ENCODE measurements around the gene GTF2H3. TPM values are rescaled to one million over a fixed set of nuclear protein-coding genes. Genes with fewer than 3 reads are reported as not detected.
A peak's percentile ranks its signal among the peaks of the same experiment; 100 is the strongest.

The GTF2H3 gene
- 10 to 100 TPM; 20.6 to 24.4 (median 22.6) TPM for total RNA-seq
- long read RNA-seq, donor 1, partial matches to known transcripts = 0 of 2 reads
- long read RNA-seq, donor 1, other reads (novel, unspliced or antisense) = 1 of 2 reads
- long read RNA-seq, donor 2, partial matches to known transcripts = 1 of 3 reads
- long read RNA-seq, donor 2, other reads (novel, unspliced or antisense) = 2 of 3 reads

GRCh38 chr12:123633379-123634141 is at the start of gene GTF2H3, which contains the start of gene EIF2B1:
Gene GTF2H3, plus strand, starts transcription at chr12:123633829. Its CDS starts 31 bp downstream, at chr12:123633860.
Gene EIF2B1, minus strand, starts transcription at chr12:123633686. Its CDS starts 129 bp downstream, at chr12:123633557.
- TF ChIP-seq CTCF (IDR thresholded peaks at IDR 0.05) = no peak
- Histone ChIP-seq H3K4me3 (peak within 1 kb of the TSS; percentile 73), H3K36me3 (ENCODE audit: low read depth) (no peaks in the 10 kb centered on the region), H3K9me3 (no peaks in the 10 kb centered on the region), H3K4me1 (ENCODE audit: low read depth) (peaks cover 11% of the 10 kb centered on the region)
- intact Hi-C loops (cut with DNase I, micrococcal nuclease) = no loop called here
- ATAC-seq (peak; percentile 100), DNase-seq (peak; percentile 97 to 98 (median 98))

DNA sequence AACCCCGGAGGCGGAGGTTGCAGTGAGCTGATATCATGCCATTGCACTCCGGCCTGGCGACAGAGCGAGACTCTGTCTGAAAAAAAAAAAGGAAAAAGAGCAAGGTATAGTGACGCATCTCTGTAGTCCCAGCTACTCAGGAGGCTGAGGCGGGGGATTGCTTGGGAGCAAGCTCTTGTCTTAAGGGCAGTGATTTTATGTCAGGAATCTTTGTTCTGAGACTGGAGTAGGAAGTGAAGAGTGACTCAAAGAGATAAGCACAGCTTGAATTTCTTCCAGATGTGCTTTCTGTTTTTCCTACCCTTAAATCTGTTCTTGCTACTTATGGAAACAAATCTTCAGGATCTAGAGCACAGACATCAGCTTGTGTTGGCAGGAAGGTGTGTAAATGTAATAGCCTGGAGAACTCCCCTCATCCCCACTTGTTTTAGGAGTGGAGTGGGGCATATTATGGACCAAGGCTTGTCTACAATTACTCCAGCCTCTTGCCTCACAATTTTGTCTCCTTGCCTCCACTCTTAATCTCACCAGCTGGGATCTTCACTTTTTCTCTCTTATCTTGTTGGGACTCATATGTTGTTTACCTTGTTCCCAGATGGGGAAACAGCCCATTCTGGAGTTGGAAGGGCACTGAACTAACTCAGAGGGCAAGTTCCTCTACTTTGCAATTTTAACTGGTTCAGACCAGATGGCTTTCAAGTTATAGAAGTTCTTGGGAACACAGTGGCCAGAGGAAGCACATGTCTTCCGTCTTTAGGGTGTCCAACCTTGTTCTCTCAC is 41.7 kb upstream of the GTF2H3 start:
- no peaks in the 10 kb centered on the region for H3K36me3 ChIP-seq (ENCODE audit: low read depth)
- ATAC-seq (no peak), DNase-seq (no peak)
- H3K4me3 ChIP-seq = no peak overlapping the region
- no peaks in the 10 kb centered on the region for H3K9me3 ChIP-seq
- no peak for TF ChIP-seq CTCF (IDR thresholded peaks at IDR 0.05)
- intact Hi-C loops (cut with DNase I, micrococcal nuclease) = no loop called here
- H3K4me1 ChIP-seq (ENCODE audit: low read depth) = no peaks in the 10 kb centered on the region

GRCh38 chr12:123595729-123596128 is 37.9 kb upstream of the GTF2H3 start:
- no peak for TF ChIP-seq CTCF (IDR thresholded peaks at IDR 0.05)
- ATAC-seq = no peak
- intact Hi-C loops (cut with DNase I, micrococcal nuclease) = no loop called here
- Histone ChIP-seq H3K4me3 (no peak overlapping the region), H3K9me3 (no peaks in the 10 kb centered on the region), H3K4me1 (ENCODE audit: low read depth) (peaks cover under 1% of the 10 kb centered on the region), H3K36me3 (ENCODE audit: low read depth) (peaks cover 3% of the 10 kb centered on the region)
- no peak for DNase-seq

DNA sequence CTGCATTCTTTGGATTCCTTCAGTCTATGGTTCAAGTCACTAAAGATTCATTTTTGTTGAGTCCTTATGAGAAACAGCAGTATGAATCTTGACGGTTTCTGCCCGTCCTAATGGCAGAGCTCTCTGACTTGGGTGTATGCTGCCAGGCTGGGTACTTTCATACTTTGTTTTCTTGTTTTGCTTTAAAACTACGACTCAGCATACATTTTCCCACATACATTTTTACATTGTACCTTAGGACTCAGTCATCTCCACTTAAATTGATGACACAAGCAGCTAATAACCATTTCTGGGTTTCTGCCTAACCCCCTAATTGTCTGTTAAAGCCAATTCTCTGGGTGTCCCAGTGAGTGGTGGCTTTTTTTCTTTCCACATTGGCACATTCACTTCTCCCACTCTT is 36.5 kb upstream of the GTF2H3 start:
- intact Hi-C loops (cut with DNase I, micrococcal nuclease) = no loop called here
- DNase-seq (no peak), ATAC-seq (no peak)
- TF ChIP-seq CTCF (IDR thresholded peaks at IDR 0.05) = no peak
- Histone ChIP-seq H3K4me1 (ENCODE audit: low read depth) (peaks cover 3% of the 10 kb centered on the region), H3K9me3 (no peaks in the 10 kb centered on the region), H3K4me3 (no peak overlapping the region), H3K36me3 (ENCODE audit: low read depth) (peaks cover 3% of the 10 kb centered on the region)

DNA sequence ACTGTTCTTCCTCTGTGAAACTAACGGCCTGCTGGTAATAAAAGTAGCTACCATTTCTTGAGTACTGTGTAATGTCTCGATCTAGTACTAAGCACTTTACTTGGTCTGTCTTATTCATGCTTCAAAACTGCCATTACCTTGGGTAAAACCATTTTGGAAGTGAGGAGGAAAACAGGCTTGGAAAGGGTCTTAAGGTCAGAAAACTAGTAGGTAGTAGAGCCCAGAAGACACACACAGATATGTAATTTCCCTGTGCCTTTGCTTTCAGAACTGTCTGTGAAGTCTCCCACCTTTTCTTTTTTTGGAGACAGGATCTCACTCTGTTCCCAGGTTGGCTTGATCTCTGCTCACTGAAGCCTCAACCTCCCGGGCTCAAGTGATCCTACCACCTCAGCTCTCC is 35.1 kb upstream of the GTF2H3 start:
- DNase-seq (no peak), ATAC-seq (no peak)
- no peak overlapping the region for H3K4me3 ChIP-seq
- no peak for TF ChIP-seq CTCF (IDR thresholded peaks at IDR 0.05)
- peaks cover 3% of the 10 kb centered on the region for H3K36me3 ChIP-seq (ENCODE audit: low read depth)
- intact Hi-C loops (cut with DNase I, micrococcal nuclease) = no loop called here
- no peaks in the 10 kb centered on the region for H3K9me3 ChIP-seq
- peaks cover 12% of the 10 kb centered on the region for H3K4me1 ChIP-seq (ENCODE audit: low read depth)
